Brain pericyte (primary cell): ENCODE results near the gene AATK.
A peak's percentile ranks its signal among the peaks of the same experiment; 100 is the strongest.

Experiments used
- DNase-seq: peaks from one replicate; pipeline ENCODE4 v3.0.0-alpha.2; 2012; ENCODE audit warnings: low read depth, low spot score

The AATK gene

DNA sequence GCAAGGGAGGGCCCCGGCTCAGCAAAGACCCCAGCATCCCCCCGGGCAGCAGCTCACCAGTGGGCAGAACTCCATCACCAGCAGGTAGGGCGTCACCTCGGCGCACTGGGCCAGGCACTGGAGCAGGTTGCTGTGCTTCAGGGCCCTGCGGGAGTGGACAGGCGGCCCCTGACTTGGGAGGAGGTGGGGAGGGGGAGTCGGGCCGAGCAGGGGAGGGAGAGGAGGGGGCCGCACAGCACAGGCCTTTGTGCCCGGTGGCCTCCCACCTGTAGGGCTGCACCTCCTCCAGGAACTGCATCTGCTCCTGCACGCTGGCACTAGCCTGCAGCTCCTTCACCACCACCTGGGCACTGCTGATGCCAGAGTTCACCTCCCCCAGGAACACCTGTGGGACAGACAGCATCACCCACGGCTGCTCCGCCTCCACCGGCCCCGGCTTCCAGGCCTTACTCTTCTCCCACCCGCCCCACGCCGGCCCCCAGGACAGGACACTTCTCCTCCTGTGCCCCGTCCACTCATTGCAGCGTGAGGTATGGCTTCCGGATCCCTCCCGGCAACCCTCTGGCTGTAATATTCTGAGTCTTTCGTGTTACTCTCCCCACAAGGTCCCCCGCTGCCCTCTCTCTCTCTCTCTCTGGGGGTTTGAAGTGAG is 38.4 kb downstream of the AATK start:
- no peak for DNase-seq

DNA sequence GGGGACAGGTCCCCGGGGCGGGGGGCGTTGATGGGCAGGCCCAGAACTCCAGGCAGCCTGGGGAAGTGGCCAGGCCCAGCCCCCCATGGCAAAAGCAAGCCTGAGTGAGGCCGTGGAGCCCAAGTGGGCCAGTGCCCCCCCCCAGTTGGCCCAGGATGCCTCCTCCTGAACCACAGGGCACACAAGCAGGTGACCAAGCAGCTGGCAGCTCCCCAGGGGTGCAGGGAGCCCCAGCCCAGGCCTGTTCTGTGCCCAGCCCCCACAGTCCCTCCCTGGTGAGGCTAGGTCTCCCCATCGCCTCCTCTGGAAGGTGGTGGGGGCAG is 38.9 kb downstream of the AATK start:
- no peak for DNase-seq

DNA sequence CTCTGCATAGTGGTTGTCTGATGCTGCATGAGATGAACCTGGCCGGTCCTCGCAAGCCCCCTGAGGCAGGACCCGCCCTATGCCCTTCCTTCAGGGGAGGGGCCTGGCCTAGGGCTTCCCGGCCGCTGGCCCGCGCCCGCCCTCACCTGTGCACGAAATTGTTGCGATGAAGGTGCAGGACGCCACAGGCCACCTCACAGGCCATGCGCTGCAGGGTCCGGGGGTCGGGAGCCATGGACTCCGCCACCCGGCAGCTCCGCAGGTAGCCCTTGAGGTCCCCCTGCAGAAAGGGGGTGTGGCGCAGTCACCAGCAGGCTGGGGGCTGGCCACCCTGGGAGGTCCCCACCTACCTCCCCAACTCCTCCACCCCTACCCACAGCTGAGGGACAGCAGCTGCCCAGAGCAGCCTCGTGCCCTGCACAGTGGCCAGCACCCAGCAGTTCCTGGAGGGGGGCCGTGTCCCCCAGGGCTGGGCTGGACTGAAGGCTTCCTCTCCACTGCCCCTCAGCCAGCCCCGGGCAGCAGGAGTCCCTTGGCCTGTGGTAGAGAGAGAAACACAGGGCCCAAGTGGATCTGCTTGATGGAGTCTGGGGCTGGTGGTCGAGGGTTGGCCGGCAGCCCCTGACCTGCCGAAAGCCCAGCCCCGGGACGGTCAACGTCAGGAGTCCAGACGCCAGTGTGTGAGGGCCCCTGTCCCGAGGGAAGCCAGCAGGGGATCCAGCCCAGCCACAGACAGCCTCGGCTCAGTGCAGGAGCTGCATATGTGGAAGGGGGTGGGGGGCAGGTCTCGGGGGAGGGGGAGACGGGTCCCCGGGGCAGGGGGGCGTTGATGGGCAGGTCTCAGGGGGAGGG is 39.5 kb downstream of the AATK start:
- no peak for DNase-seq

DNA sequence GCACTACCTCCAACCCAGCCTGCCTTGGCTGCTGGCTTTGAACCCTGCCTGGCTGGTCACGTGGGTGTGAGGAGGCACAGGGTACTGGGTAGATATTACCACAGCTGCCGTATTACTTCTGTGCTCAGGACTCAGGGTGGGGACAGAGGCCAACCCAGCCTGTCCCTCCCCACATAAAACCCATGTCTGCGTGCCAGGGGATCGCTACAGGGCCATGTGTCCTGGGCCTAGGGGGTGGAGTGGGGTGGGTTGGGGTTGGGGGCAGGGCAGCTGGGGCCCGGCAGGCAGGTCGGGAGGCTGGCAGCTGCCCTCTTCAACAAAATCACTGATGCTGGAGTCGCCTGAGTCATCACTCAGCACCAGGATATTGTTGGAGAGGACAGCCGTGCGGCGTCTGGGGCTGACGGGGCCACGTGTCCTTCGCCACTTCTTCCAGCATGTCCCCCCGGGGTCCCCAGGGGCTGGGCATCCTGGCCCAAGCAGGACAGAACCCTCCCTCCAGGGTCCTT is 40.4 kb downstream of the AATK start:
- DNase-seq = no peak

DNA sequence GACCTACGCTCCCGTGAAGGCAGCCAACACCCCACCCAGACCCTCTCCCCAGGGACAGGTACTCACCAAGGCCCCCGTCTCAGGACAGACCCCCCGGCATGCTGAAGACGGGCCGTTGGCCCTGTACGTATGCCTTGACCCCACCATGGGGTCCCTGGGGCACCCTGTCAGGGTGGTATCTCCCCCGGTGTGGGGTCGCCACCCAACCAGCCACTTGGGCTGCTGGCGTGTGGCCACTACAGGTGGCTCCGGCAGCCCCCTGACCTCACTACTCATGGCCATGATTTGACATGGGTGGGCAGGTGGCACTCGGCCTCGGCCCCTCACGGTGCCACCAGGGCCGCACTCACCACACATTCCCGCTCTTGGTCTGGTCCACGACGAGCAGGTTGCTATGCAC is 41.6 kb downstream of the AATK start:
- DNase-seq = no peak

DNA sequence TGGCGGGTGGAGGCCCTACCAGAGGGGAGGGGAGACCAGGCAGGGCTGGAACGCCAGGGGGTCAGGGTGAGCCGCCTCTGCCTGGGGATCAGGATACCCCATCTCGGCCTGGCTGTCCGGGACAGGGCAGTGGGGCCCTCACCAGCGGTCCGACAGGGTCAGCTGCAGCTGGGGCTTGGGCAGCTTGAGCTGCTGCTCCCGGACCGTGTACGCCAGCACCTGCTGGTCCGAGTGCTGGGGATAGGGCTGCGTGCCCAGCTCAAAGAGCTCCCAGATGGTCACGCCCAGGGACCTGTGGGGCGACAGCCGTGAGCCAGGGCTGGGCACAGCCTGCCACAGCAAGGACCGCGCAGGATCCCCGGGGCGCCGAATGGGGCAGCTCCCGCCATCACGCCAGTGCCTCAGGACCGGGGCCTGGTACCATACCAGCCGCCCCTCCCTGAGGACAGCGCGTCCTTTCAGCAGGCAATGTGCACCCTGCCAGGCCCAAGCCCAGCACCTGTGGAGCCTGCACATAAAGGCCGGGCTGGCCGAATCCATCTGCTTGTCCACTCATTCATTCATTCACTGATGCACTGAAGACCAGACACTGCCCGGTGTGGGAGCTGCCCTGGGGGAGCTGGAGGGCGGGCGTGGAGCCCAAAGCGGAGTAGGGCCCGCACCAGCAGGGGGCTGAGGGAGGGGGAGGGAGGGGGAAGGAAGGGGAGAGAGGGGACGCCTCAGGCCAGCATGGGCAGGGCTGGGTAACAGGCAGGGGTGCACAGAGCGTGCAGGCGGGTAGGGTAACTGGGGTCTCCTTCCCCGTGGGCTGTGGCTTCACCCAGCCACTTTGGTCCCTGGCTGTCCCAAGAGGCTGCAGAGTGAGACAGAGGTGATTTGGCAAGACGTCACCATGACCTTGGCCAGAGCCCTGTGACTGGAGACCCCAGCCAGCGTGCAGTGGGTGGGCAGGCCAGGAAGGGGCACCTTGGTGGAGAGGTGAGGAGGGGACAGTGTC is 42.7 kb downstream of the AATK start:
- DNase-seq = no peak

DNA sequence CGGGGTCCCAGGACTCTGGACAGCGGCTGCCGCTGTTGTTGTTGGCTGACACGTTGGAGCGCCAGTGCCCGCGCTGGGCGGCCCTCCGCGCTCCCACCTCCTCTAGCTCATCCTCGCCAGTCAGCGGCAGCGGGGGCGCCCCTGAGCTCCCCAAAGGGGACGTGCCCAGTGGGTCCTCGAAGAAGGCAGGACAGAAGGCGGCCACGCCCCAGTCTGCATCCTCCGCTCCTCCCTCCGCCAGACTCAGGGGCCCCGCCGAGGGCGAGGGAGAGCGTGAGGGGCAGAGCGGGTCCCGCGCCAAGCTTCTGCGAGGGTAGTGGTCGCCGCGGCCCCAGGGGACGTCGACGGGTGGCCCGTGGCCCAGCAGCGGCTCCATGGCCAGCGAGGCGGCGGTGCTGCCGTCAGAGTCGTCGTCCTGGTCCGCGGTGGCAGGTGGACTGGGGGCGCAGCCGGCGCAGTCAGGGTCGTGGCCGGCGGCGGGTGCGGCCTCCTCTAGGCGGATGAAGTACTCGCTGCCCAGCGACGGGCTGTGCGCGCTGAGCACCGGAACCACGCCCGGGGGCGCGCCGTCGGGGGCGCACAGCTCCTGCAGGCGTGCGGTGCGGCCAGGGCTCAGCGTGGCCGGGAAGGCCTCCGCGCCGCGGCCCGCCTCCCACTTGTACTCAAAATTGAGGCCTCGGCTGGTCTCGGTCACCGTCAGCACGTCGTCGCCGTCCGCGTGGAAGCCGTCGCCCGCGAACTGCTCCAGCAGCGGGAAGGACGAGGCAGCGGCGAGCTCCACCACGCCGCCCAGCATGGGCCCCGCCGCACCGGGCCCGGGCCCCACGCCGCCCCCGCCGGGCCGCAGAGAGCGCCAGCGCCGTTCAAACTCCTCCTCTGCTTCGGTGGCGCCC is 43.9 kb downstream of the AATK start:
- no peak for DNase-seq

DNA sequence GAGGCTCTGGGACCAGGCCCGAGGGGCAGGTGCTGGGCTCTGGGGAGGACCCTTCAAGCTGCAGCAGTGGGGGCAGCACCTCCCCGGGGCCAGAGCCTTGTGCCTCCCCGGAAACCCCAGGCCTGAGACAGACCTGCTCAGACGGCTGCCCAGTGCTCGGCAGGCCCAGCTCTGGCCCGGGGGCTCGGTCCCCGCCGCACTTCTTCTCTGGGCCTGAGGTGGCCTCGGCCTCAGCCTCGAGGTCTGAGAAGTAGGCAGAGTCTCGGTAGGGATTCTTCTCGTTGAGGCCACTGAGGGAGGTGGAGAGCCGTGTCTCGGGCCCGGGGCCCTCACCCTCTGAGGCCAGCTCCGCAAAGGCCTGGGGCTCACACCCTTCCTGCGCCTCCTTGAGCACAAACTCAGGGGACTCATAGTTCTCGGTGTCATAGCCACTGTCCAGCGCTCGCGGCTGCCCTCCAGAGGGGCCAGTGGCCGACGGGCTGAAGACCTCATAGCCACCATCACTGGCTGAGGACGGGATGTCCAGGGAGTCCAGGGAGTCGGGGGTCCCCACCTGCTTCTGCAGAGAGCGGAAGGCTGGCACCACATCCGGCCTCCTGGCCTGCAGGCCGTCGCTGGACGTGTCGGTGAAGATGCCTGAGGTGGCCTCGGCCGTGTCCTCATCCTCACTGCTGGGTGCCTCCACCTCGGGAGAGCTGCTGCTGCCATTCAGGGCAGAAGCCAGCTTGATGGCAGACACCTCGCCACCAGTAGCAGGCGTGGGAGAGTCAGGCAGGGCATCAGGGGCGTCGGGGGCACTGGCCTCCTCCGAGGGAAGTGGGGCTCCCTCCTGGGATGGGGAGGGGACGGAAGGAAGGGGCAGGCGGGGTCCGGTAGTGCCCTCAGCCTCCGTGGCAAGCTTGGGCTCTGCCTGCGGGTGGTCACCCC is 45.1 kb downstream of the AATK start:
- DNase-seq = no peak

DNA sequence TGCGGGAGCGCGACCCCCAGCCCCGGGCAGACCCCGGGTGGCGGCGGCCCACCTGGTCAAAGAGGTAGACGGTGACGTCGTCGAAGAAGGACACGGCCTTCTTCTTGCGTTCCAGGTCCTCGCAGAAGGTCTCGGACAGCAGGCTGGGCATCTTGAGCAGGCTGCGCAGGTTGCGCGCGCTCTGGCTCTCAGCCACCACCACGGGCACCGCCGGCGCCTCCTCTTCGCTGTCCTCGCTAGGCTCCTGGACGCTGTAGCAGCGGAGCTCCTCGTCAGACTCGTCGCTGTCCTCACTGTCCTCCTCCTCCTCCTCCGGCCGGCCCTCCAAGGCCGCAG is 45.9 kb downstream of the AATK start:
- no peak for DNase-seq

DNA sequence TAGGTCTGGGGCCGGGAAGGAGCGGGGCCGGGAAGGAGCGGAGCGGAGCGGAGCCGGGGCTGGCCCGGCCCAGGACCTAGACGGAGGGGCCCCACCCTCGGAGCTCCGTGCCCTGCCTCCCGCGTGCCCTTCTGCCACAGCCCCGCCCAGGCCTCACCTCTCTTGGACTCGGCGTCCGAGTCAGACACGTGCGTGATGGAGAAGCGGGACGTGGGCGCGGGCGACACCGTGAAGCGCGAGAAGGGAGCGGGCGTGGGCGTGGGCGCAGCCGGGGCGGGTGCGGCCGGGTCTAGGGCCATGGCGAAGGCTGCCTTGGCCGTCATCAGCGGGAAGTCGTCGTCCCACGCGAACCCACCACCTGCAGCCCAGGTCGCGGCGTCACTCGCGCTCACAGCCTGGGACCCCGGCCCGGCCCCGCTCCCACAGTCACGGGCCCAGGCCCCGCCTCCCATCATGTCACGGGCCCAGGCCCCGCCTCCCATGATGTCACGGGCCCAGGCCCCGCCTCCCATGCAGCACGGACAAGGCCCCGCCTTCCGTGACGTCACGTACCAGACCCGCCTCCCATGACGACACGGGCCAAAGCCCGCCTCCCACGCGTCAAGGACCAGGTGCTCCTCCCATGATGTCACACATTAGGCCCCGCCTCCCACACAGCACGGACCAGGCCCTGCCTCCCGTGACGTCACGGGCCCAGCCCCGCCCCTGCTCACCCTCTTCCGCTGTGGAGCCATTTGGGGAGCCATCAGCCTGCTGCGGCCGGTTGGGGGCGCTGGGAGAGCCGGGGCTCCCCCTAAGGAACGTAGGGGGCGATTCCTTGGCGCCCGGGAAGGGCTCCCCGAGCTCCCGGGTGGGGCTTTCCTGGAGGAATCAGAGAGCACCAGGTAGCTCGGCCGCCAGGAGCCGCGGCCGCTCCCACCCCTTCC is 46.5 kb downstream of the AATK start:
- peak; percentile 71 for DNase-seq

DNA sequence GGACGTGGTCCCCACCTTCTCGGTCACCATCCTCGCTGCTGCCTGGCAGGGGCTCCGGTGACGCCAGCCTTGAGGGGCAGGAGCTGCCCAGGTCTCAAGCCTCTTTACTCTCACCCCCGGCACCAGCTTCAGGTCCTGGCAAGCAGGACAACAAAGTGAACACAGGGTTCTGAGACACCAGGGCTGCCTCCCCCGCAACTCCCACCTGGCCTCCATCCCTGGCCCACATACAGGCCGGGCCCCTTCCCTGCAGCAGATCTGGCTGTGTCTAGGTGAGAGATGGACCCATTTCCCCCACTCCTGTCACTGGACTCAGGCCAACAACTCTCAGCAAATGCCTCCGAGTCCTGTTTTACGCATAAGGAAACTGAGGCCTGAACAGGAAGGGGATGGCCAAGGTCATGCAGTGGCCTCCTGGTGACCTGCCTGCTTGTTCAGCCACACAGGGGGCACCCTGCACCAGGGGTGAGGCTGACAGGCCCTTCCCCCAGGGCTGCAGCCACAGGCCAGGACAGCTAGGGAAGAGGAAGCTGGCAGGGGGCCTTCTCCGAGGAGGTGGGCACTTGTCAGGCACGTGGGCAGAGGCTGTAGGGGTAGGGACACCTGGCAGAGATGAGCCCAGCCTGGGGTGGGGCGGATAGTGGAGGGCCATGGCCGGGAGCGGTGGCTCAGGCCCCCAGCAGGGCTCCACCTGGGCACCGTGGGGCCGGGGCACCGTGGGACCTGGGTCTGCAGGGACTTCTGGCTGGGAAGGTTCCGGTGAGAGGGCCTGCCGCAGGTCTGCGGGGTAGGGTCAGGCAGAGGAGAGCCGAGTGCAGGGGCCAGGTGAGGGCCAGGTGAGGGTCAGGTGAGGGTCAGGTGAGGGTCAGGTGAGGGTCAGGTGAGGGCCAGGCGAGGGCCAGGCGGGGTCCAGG is 47.5 kb downstream of the AATK start:
- no peak for DNase-seq

DNA sequence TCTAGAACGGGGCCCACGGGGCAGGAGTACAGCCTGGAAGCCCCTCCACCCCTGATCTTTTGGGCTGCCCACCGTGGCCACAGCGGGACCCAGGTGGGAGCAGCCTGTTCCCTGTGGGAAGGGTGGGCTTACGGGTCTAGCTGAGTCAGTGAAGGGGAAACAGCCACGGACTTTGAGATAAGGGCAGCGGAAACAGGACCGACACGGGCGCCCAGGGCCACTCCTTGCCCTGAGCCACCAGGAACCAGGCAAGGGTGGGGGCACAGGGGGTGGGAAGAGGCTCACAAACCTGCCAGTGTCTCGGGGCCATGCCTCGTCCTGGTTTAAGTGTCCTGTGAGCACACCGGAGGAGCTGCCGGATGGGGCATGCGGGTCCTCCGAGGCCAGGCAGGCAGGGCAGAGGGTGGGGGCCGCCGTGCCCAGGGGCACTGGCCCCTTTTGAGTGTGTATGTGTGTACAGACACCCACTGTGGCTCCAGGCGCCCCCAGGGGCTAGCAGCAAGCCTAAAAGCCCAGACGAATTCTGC is 48.3 kb downstream of the AATK start:
- no peak for DNase-seq

DNA sequence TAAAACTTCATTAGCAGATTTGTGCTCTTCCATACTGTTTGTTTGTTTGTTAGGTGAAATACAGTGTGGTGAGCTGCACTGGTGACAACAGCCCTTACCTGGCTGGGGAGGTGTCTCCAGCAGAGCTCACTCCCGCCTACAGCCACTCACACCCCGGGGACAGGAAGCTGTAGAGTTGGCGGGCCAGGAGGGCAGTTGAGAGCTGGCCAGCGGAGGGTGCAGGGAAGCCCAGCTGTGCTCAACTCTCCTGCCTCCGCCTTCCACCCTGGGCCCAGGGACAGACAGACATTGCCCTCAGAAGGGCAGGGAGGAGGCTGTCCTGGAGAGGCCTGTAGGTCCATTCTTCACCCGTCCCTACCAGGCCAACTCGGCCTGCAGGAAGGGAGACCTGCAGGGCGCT is 49.3 kb downstream of the AATK start:
- no peak for DNase-seq

DNA sequence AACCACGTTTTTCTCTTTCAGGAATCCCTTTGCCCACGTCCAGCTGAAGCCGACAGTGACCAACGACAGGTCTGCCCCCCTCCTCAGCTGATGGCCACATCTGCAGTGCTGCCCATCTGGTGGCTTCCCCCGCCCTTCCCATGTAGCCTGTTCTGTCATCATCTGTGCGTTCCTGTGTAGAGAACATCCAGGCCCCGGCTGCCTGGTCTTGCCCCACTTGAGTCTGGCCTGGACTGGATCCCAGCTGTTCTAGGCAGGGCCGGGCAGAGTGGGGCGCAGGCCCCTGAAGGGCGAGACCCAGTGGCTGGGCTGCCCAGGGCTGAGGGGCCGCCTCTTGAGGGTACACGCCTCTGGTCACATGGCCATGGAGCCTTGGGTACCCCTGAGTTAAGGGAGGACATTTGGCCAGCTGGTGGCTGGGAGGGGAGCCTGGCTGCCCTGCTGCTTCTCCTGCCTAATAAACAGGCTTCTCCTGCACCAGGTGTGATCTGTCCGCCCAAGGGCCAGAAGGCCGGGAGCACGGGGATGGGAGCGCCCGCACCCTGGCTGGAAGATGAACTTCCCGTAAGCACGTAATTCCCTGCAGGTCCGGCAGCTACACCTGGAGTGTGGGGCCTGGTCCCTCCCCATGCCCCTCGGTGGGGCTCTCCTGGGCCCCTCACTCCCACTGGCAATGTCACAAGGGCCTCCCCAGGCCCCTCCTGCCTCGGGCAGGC is 50.1 kb downstream of the AATK start:
- no peak for DNase-seq

DNA sequence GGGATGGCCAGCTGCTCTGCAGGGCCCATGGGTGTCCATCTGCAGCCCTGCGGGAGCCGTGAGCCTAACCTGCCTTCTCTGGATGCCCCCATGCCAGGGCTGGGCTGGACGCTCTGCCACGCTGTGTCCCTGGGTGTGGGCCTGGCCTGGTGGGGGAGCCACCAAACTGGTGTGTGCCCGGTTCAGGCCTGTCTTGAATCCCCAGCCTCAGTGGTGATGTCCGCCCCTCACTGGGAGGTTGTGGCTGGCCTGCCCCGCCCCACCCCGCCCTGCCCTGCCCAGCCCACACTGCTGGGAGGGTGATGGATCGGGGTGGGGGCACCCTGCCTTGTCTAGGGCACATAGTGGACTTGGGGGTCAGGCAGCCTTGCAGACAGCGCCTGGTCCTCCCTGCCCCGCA is 50.8 kb downstream of the AATK start:
- no peak for DNase-seq

DNA sequence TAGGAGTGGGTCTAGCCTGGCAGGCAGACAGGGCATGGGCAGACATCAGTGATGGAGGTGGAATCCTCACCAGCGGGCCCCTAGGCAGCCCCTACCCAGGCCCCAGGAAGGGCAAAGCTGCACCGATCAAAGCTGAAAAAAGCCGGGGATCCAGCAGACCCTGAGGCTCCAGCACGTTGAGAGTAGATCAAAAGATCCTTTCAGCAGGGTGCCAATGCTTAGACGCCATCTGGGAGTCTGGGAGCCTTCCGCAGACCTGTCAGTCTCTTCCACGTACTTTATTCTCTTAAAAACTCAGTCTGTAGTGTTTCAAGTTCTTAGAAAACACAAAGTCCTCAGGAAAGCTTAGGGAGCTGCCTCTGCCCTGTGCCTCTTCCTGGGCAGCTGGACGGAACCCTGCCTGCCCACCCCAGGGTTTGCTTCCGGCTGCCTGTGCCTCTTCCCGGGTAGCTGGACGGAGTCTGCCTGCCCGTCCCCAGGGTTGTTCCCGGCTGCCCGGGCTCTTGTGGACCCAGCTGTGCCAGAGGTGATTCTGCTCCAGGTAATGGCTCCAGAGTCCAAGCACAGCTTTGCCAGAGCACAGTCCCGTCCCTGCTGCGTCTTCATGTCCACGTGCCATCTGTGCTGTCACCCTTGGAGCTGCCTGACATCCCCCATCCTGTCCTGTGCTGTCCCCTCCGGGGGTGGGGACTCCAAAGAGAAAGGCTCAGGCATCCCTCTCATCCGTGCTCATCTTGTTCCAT is 51.5 kb downstream of the AATK start:
- no peak for DNase-seq
